Measurements from ENCODE around the gene FBXO10. TPM values are rescaled to one million over a fixed set of nuclear protein-coding genes. Genes with fewer than 3 reads are reported as not detected.
"Not testable (repeated sequence)": the region's sequence is repeated elsewhere in the genome, so short reads cannot be mapped to it uniquely, and the experiment has no call there.

The FBXO10 gene
- total RNA-seq, 2 experiments from 2014 or later = 1.3 to 2.6 TPM

- Mint-ChIP-seq H3K27ac (peak overlapping the region; percentile 95), H3K27me3 (peaks cover under 1% of the 10 kb centered on the region), H3K36me3 (peaks cover 25% of the 10 kb centered on the region), H3K4me1 (peaks cover 38% of the 10 kb centered on the region), H3K4me3 (peak overlapping the region; percentile 95), H3K9me3 (ENCODE audit: low read depth) (no peaks in the 10 kb centered on the region)
- DNase-seq = peak; percentile 38
- ATAC-seq = no peak
- CTCF ChIA-PET = interaction anchor here (0.5 to 1.7 kb wide), 4 partner anchors 24 to 262 kb away, joined by 3 to 4 read pairs (median 4); no protein-coding TSS in a partner anchor
These were observed 89.3 kb downstream of the FBXO10 start for GRCh38 chr9:37486616-37487548.

- Mint-ChIP-seq H3K27me3 (peaks cover 6% of the 10 kb centered on the region), H3K4me3 (peak overlapping the region; percentile 95), H3K27ac (peak overlapping the region; percentile 95), H3K4me1 (peaks cover 38% of the 10 kb centered on the region), H3K9me3 (ENCODE audit: low read depth) (no peaks in the 10 kb centered on the region), H3K36me3 (peaks cover 25% of the 10 kb centered on the region)
- DNase-seq (no peak), ATAC-seq (no peak)
- CTCF ChIA-PET = interaction anchor here (0.8 to 1.5 kb wide), 2 partner anchors 78 to 107 kb away, joined by 3 to 4 read pairs; no protein-coding TSS in a partner anchor
These were observed 89.9 kb downstream of the FBXO10 start for GRCh38 chr9:37486256-37486615.

GRCh38 chr9:37485389-37486255 lies 90.6 kb downstream of the FBXO10 start, which contains the start of gene POLR1E:
TSS of gene POLR1E (plus strand) at chr9:37485948. CDS start at chr9:37486048, 100 bp downstream.
- no peaks in the 10 kb centered on the region for H3K9me3 Mint-ChIP-seq (ENCODE audit: low read depth)
- H3K4me1 Mint-ChIP-seq = peaks cover 35% of the 10 kb centered on the region
- ATAC-seq (peak; percentile 96), DNase-seq (peak; percentile 97)
- peak within 1 kb of the TSS; percentile 95 for H3K27ac Mint-ChIP-seq
- CTCF ChIA-PET = interaction anchor here (0.5 to 1.5 kb wide), 5 partner anchors 78 to 452 kb away, joined by 3 to 4 read pairs (median 3); partner anchors contain the start of gene PAX5
- peak within 1 kb of the TSS; percentile 95 for H3K4me3 Mint-ChIP-seq
- peaks cover 6% of the 10 kb centered on the region for H3K27me3 Mint-ChIP-seq
- peaks cover 21% of the 10 kb centered on the region for H3K36me3 Mint-ChIP-seq

GRCh38 chr9:37480759-37481158 lies 95.4 kb downstream of the FBXO10 start:
- CTCF ChIA-PET = interaction anchor here (1.1 to 1.2 kb wide), 2 partner anchors 15 to 65 kb away, joined by 3 read pairs; partner anchors contain the start of gene ZBTB5

GRCh38 chr9:37477987-37478619 lies 98.1 kb downstream of the FBXO10 start:
- ATAC-seq; H3K36me3 Mint-ChIP-seq; H3K4me1 Mint-ChIP-seq; H3K9me3 Mint-ChIP-seq (ENCODE audit: low read depth); CTCF ChIA-PET; H3K27ac Mint-ChIP-seq; DNase-seq; H3K4me3 Mint-ChIP-seq: not testable (repeated sequence)
- peaks cover 43% of the 10 kb centered on the region for H3K27me3 Mint-ChIP-seq

More at GRCh38 chr9:37480759-37481158, 95.4 kb downstream of the FBXO10 start:
- no peaks in the 10 kb centered on the region for H3K36me3 Mint-ChIP-seq
- no peak overlapping the region for H3K27ac Mint-ChIP-seq
- H3K9me3 Mint-ChIP-seq (ENCODE audit: low read depth) = no peaks in the 10 kb centered on the region
- ATAC-seq (no peak), DNase-seq (no peak)
- no peak overlapping the region for H3K4me3 Mint-ChIP-seq
- peaks cover 41% of the 10 kb centered on the region for H3K27me3 Mint-ChIP-seq
- H3K4me1 Mint-ChIP-seq = peaks cover 9% of the 10 kb centered on the region

- CTCF ChIA-PET, H3K4me3 Mint-ChIP-seq, ATAC-seq: not testable (repeated sequence)
These were observed 98.7 kb downstream of the FBXO10 start for GRCh38 chr9:37477443-37477842.

GRCh38 chr9:37476930-37477329 lies 99.2 kb downstream of the FBXO10 start:
- ATAC-seq (no peak), DNase-seq (no peak)
- CTCF ChIA-PET = no interaction called here
- Mint-ChIP-seq H3K36me3 (peaks cover 9% of the 10 kb centered on the region), H3K4me1 (peaks cover 8% of the 10 kb centered on the region), H3K27ac (no peak overlapping the region), H3K9me3 (ENCODE audit: low read depth) (peaks cover 10% of the 10 kb centered on the region), H3K27me3 (peaks cover 43% of the 10 kb centered on the region), H3K4me3 (no peak overlapping the region)

More at GRCh38 chr9:37477443-37477842, 98.7 kb downstream of the FBXO10 start:
- peaks cover 43% of the 10 kb centered on the region for H3K27me3 Mint-ChIP-seq
- DNase-seq; H3K4me1 Mint-ChIP-seq; H3K27ac Mint-ChIP-seq; H3K36me3 Mint-ChIP-seq; H3K9me3 Mint-ChIP-seq (ENCODE audit: low read depth): not testable (repeated sequence)

GRCh38 chr9:37474438-37474837 lies 101.7 kb downstream of the FBXO10 start:
- Mint-ChIP-seq H3K27me3 (peaks cover 29% of the 10 kb centered on the region), H3K4me1 (peaks cover 12% of the 10 kb centered on the region), H3K36me3 (peaks cover 9% of the 10 kb centered on the region), H3K9me3 (ENCODE audit: low read depth) (peaks cover 10% of the 10 kb centered on the region), H3K4me3 (no peak overlapping the region), H3K27ac (no peak overlapping the region)
- CTCF ChIA-PET = interaction anchor here (1.0 kb wide), 1 partner anchor 8 kb away, joined by 4 read pairs; no protein-coding TSS in a partner anchor
- ATAC-seq = no peak
- DNase-seq = no peak

- peaks cover 12% of the 10 kb centered on the region for H3K4me1 Mint-ChIP-seq
- ATAC-seq; H3K4me3 Mint-ChIP-seq; DNase-seq; H3K9me3 Mint-ChIP-seq (ENCODE audit: low read depth); CTCF ChIA-PET; H3K27ac Mint-ChIP-seq; H3K36me3 Mint-ChIP-seq: not testable (repeated sequence)
- peaks cover 26% of the 10 kb centered on the region for H3K27me3 Mint-ChIP-seq
These were observed 102.2 kb downstream of the FBXO10 start for GRCh38 chr9:37473982-37474381.

- CTCF ChIA-PET = interaction anchor here (0.6 kb wide), 1 partner anchor 241 kb away, joined by 4 read pairs; no protein-coding TSS in a partner anchor
- peaks cover 9% of the 10 kb centered on the region for H3K36me3 Mint-ChIP-seq
- peak overlapping the region; percentile 26 for H3K27ac Mint-ChIP-seq
- no peak for DNase-seq
- H3K4me3 Mint-ChIP-seq = peak overlapping the region; percentile 71
- H3K4me1 Mint-ChIP-seq = peaks cover 13% of the 10 kb centered on the region
- peaks cover 9% of the 10 kb centered on the region for H3K27me3 Mint-ChIP-seq
- H3K9me3 Mint-ChIP-seq (ENCODE audit: low read depth) = peaks cover 10% of the 10 kb centered on the region
- peak; percentile 27 for ATAC-seq
These were observed 104.1 kb downstream of the FBXO10 start for GRCh38 chr9:37471942-37472684.

GRCh38 chr9:37468620-37469019 lies 107.6 kb downstream of the FBXO10 start:
- Mint-ChIP-seq H3K4me1 (peaks cover 27% of the 10 kb centered on the region), H3K27me3 (no peaks in the 10 kb centered on the region), H3K4me3 (no peak overlapping the region), H3K9me3 (ENCODE audit: low read depth) (peaks cover 4% of the 10 kb centered on the region), H3K36me3 (peaks cover 2% of the 10 kb centered on the region), H3K27ac (no peak overlapping the region)
- ATAC-seq (no peak), DNase-seq (no peak)
- CTCF ChIA-PET = no interaction called here

GRCh38 chr9:37467530-37467929 lies 108.7 kb downstream of the FBXO10 start:
- H3K27ac Mint-ChIP-seq; ATAC-seq; H3K9me3 Mint-ChIP-seq (ENCODE audit: low read depth); H3K27me3 Mint-ChIP-seq; DNase-seq; CTCF ChIA-PET; H3K4me3 Mint-ChIP-seq; H3K36me3 Mint-ChIP-seq: not testable (repeated sequence)
- H3K4me1 Mint-ChIP-seq = peaks cover 36% of the 10 kb centered on the region

Measured in activated CD8-positive, alpha-beta memory T cell treated with anti-CD3 and anti-CD28 coated beads, Interleukin-2, amount 10 ng/mL, durations not matched to agents 7 days and 5 days (primary cell).